ENCODE measurements around the gene TTLL4.

Gene TTLL4

GRCh38 chr2:218718058-218718457 lies 7.4 kb downstream of the TTLL4 start:
- DNase-seq = no peak

GRCh38 chr2:218719457-218719856 lies 8.8 kb downstream of the TTLL4 start:
- no peak for DNase-seq

GRCh38 chr2:218720048-218721041 lies 9.7 kb downstream of the TTLL4 start:
- DNase-seq = no peak

- no peak for DNase-seq
Observed at GRCh38 chr2:218721488-218721887, 10.9 kb downstream of the TTLL4 start.

- DNase-seq = no peak
Observed at GRCh38 chr2:218721934-218722333, 11.3 kb downstream of the TTLL4 start.

- DNase-seq = no peak
Observed at GRCh38 chr2:218722419-218722818, 11.8 kb downstream of the TTLL4 start.

- no peak for DNase-seq
Observed at GRCh38 chr2:218722876-218723785, 12.5 kb downstream of the TTLL4 start.

- no peak for DNase-seq
Observed at GRCh38 chr2:218726004-218726574, 15.5 kb downstream of the TTLL4 start.

GRCh38 chr2:218727502-218728165 lies 17.0 kb downstream of the TTLL4 start:
- DNase-seq = no peak

GRCh38 chr2:218729640-218730039 lies 19.0 kb downstream of the TTLL4 start:
- DNase-seq = no peak

- DNase-seq = no peak
Observed at GRCh38 chr2:218732052-218732760, 21.6 kb downstream of the TTLL4 start.

- DNase-seq = no peak
Observed at GRCh38 chr2:218732761-218733158, 22.1 kb downstream of the TTLL4 start.

GRCh38 chr2:218733171-218734021 lies 22.8 kb downstream of the TTLL4 start:
- peak in 1 of 2 experiments; percentile 32 for DNase-seq

GRCh38 chr2:218734190-218734975 lies 23.7 kb downstream of the TTLL4 start:
- no peak for DNase-seq

- DNase-seq = no peak
Observed at GRCh38 chr2:218736531-218736930, 25.9 kb downstream of the TTLL4 start.

- no peak for DNase-seq
Observed at GRCh38 chr2:218743068-218743467, 32.4 kb downstream of the TTLL4 start.

GRCh38 chr2:218744615-218745014 lies 34.0 kb downstream of the TTLL4 start:
- DNase-seq = peak in 1 of 2 experiments; percentile 15

GRCh38 chr2:218745160-218745558 lies 34.5 kb downstream of the TTLL4 start:
- no peak for DNase-seq

- no peak for DNase-seq
Observed at GRCh38 chr2:218745559-218746469, 35.2 kb downstream of the TTLL4 start.

All from activated CD4-positive, alpha-beta T cell treated with anti-CD3 and anti-CD28 coated beads, Interleukin-2, amount 50 U/mL, for 48 hours (primary cell).